ENCODE data around the gene PEX11G. TPM values are rescaled to one million over a fixed set of nuclear protein-coding genes. Genes with fewer than 3 reads are reported as not detected.

The PEX11G gene
- polyA plus RNA-seq (1.2 and 1.3 TPM in 2 replicates), polyA minus RNA-seq (0.81 and 0.97 TPM in 2 replicates)

- peak within 1 kb of the TSS; percentile 64 for H3K4me3 ChIP-seq (ENCODE audit: low read length)
- peak within 1 kb of the TSS; percentile 69 for H3K27ac ChIP-seq (ENCODE audit: low read length)
- H3K4me2 ChIP-seq (ENCODE audit: low read length), result no peak within 1 kb of the TSS
- no peaks in the 10 kb centered on the region for H3K9me2 ChIP-seq (ENCODE audit: insufficient read depth, low read length)
- no peaks in the 10 kb centered on the region for H3K27me3 ChIP-seq (ENCODE audit: insufficient read depth, low read depth, low read length)
- no peaks in the 10 kb centered on the region for H3K36me3 ChIP-seq (ENCODE audit: insufficient read depth, low read length)
- no peaks in the 10 kb centered on the region for H3F3A ChIP-seq (ENCODE audit: insufficient read depth, low read length, poor library complexity, severe bottlenecking)
- H2AFZ ChIP-seq (ENCODE audit: low read depth, low read length), result peak within 1 kb of the TSS; percentile 69
- TF ChIP-seq EP300 (conservative IDR thresholded peaks at IDR 0.05; ENCODE audit: poor library complexity, severe bottlenecking) (peak; percentile 64), REST (IDR thresholded peaks at IDR 0.05; ENCODE audit: borderline replicate concordance) (peak; percentile 37), MXI1 (conservative IDR thresholded peaks at IDR 0.05; ENCODE audit: poor library complexity, severe bottlenecking) (peak; percentile 41), SMC3 (conservative IDR thresholded peaks at IDR 0.05; ENCODE audit: poor library complexity) (no peak), POLR2AphosphoS5 (IDR thresholded peaks at IDR 0.05) (peak; percentile 79)
- no peaks in the 10 kb centered on the region for H3K79me2 ChIP-seq (replicated peaks; ENCODE audit: insufficient read depth, low read length)
- no peaks in the 10 kb centered on the region for H3K9me3 ChIP-seq (ENCODE audit: low read length)
- no peaks in the 10 kb centered on the region for H4K20me1 ChIP-seq (ENCODE audit: insufficient read depth)
- H3K9ac ChIP-seq (ENCODE audit: low read length), result peak within 1 kb of the TSS; percentile 64
These were observed at the start of gene PEX11G for GRCh38 chr19:7488736-7489353. TSS of gene PEX11G (minus strand) at chr19:7489035. CDS start at chr19:7489010, 25 bp downstream.

- H3K9me3 ChIP-seq (ENCODE audit: low read length), result no peaks in the 10 kb centered on the region
- peak overlapping the region; percentile 86 for H3K9ac ChIP-seq (ENCODE audit: low read length)
- H3K79me2 ChIP-seq (replicated peaks; ENCODE audit: insufficient read depth, low read length), result no peaks in the 10 kb centered on the region
- no peaks in the 10 kb centered on the region for H3K36me3 ChIP-seq (ENCODE audit: insufficient read depth, low read length)
- no peaks in the 10 kb centered on the region for H3K9me2 ChIP-seq (ENCODE audit: insufficient read depth, low read length)
- H3K27me3 ChIP-seq (ENCODE audit: insufficient read depth, low read depth, low read length), result no peaks in the 10 kb centered on the region
- H3K4me2 ChIP-seq (ENCODE audit: low read length), result peak overlapping the region; percentile 59
- H2AFZ ChIP-seq (ENCODE audit: low read depth, low read length), result peak overlapping the region; percentile 80
- no peaks in the 10 kb centered on the region for H4K20me1 ChIP-seq (ENCODE audit: insufficient read depth)
- H3K27ac ChIP-seq (ENCODE audit: low read length), result peak overlapping the region; percentile 87
- TF ChIP-seq EZH2 (IDR thresholded peaks at IDR 0.05; ENCODE audit: borderline replicate concordance, insufficient read depth, low read length, poor library complexity, severe bottlenecking) (no peak), CTCF (IDR thresholded peaks at IDR 0.05; ENCODE audit: poor library complexity, severe bottlenecking) (no peak), RAD21 (conservative IDR thresholded peaks at IDR 0.05) (no peak), MXI1 (conservative IDR thresholded peaks at IDR 0.05; ENCODE audit: poor library complexity, severe bottlenecking) (no peak), POLR2AphosphoS5 (IDR thresholded peaks at IDR 0.05) (no peak), SMC3 (conservative IDR thresholded peaks at IDR 0.05; ENCODE audit: poor library complexity) (no peak), REST (IDR thresholded peaks at IDR 0.05; ENCODE audit: borderline replicate concordance) (no peak), EP300 (conservative IDR thresholded peaks at IDR 0.05; ENCODE audit: poor library complexity, severe bottlenecking) (no peak), TAF1 (IDR thresholded peaks at IDR 0.05; ENCODE audit: low read depth) (no peak)
- peak overlapping the region; percentile 94 for H3K4me3 ChIP-seq (ENCODE audit: low read length)
- peaks cover 5% of the 10 kb centered on the region for H3F3A ChIP-seq (ENCODE audit: insufficient read depth, low read length, poor library complexity, severe bottlenecking)
These were observed 47.3 kb upstream of the PEX11G start for GRCh38 chr19:7535998-7536695.
